Measurements from ENCODE around the gene ATP7A. TPM values are rescaled to one million over a fixed set of nuclear protein-coding genes. Genes with fewer than 3 reads are reported as not detected.

ATP7A gene
- total and polyA plus RNA-seq, 2 donors (not counting 3 experiments of a cell fraction or from before 2014, with no cell fraction given), result 3.1 to 8.8 TPM

Small RNA genes within 50 kb of the gene (small RNA-seq; reads per million reads assigned to genes)
- gene RN7SL460P (ENCODE audit: insufficient read depth, insufficient read length, low read depth, low replicate concordance), result not detected

Other genes with a start within 250 kb of the ATP7A start
- 101 and 102 TPM in 2 replicates for gene ATRX, start 124.5 kb upstream of the ATP7A start, total RNA-seq
- gene ATRX, start 124.5 kb upstream of the ATP7A start, polyA plus RNA-seq, result 19.5 and 23.5 TPM in 2 replicates
- 66.9 and 70.2 TPM in 2 replicates for gene MAGT1, start 15.3 kb upstream of the ATP7A start, total RNA-seq
- 21.8 and 36.3 TPM in 2 replicates for gene MAGT1, start 15.3 kb upstream of the ATP7A start, polyA plus RNA-seq
- 229 and 230 TPM in 2 replicates for gene COX7B, start 11.2 kb upstream of the ATP7A start, total RNA-seq
- 736 and 743 TPM in 2 replicates for gene COX7B, start 11.2 kb upstream of the ATP7A start, polyA plus RNA-seq
- not detected in 2 replicates for gene PGAM4, start 58.9 kb downstream of the ATP7A start, total RNA-seq
- 0.12 and 0.18 TPM in 2 replicates for gene PGAM4, start 58.9 kb downstream of the ATP7A start, polyA plus RNA-seq
- 377 and 392 TPM in 2 replicates for gene PGK1, start 193.6 kb downstream of the ATP7A start, total RNA-seq
- 192 and 222 TPM in 2 replicates for gene PGK1, start 193.6 kb downstream of the ATP7A start, polyA plus RNA-seq
- gene TAF9B, start 229.0 kb downstream of the ATP7A start, total RNA-seq, result 16.0 and 18.5 TPM in 2 replicates
- 25.9 and 26.2 TPM in 2 replicates for gene TAF9B, start 229.0 kb downstream of the ATP7A start, polyA plus RNA-seq